Mucosa of descending colon (tissue), 3 donors: Measurements from ENCODE around the gene GNAS-AS1. TPM values are rescaled to one million over a fixed set of nuclear protein-coding genes. Genes with fewer than 3 reads are reported as not detected.

Source experiments
- ATAC-seq: fragments of 200-7000 bp; cut with Tn5 transposase; one replicate; pipeline ENCODE4 v1.9.1; 2020; ENCODE audit warnings: mild to moderate bottlenecking, moderate library complexity
- DNase-seq, 3 donors: peaks; one replicate each; pipeline ENCODE4 v3.0.0-alpha.2; 2020
- H3K36me3 ChIP-seq: fragments of 200-600 bp; one replicate; pipeline ENCODE4 v1.8.0; 2021; ENCODE audit warnings: low read depth, mild to moderate bottlenecking
- H3K4me1 ChIP-seq: fragments of 200-600 bp; one replicate; pipeline ENCODE4 v1.8.0; 2021; ENCODE audit warnings: low read depth, mild to moderate bottlenecking
- H3K4me3 ChIP-seq: fragments of 200-600 bp; one replicate; pipeline ENCODE4 v1.8.0; 2021; ENCODE audit warnings: mild to moderate bottlenecking
- H3K9me3 ChIP-seq: fragments of 200-600 bp; one replicate; pipeline ENCODE4 v1.8.0; 2021; ENCODE audit warnings: mild to moderate bottlenecking
- intact Hi-C, 2 donors: fragments of 100-400 bp; cut with DNase I in 1 of 2; cut with micrococcal nuclease in 1 of 2; formaldehyde crosslinking; loops; one replicate each; pipeline versions ENCODE4 v1.11.0 to v1.11.1; 2022; cut with DNase I, micrococcal nuclease
- total RNA-seq, 3 donors: library from RNA; stranded (reverse); fragmentation: NEBNext Ultra II Directional in 2 of 3; extraction: Animal tissue kit (Norgen Biotek cat#: 25700) in 2 of 3; gene quantifications; one replicate each; pipeline versions ENCODE4 v1.2.1 to v1.2.4, GENCODE V29; 2021 to 2023
- TF ChIP-seq, protein P1 (sequence below): fragments of 200-600 bp; IDR thresholded peaks from one replicate; pipeline ENCODE4 v1.8.0; 2022; ENCODE audit warnings: antibody characterized with exemption, mild to moderate bottlenecking
- donor health status: DM: no; HTN: no; CAD: no; lungs with moderate emphysema.
- donor health status: DM: no; HTN: no; CAD: no.
- donor health status: DM: no; HTN: yes; CAD: no.

The GNAS-AS1 gene
- total RNA-seq, 3 donors from 2014 or later: 0.54 to 1.4 (median 1.0) TPM

GRCh38 chr20:58841539-58842264 lies 9.0 kb downstream of the GNAS-AS1 start:
- no peak overlapping the region for H3K4me3 ChIP-seq
- DNase-seq: no peak
- no peaks in the 10 kb centered on the region for H3K36me3 ChIP-seq
- no peak for ATAC-seq
- TF ChIP-seq, protein P1, sequence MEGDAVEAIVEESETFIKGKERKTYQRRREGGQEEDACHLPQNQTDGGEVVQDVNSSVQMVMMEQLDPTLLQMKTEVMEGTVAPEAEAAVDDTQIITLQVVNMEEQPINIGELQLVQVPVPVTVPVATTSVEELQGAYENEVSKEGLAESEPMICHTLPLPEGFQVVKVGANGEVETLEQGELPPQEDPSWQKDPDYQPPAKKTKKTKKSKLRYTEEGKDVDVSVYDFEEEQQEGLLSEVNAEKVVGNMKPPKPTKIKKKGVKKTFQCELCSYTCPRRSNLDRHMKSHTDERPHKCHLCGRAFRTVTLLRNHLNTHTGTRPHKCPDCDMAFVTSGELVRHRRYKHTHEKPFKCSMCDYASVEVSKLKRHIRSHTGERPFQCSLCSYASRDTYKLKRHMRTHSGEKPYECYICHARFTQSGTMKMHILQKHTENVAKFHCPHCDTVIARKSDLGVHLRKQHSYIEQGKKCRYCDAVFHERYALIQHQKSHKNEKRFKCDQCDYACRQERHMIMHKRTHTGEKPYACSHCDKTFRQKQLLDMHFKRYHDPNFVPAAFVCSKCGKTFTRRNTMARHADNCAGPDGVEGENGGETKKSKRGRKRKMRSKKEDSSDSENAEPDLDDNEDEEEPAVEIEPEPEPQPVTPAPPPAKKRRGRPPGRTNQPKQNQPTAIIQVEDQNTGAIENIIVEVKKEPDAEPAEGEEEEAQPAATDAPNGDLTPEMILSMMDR: no peak
- no peaks in the 10 kb centered on the region for H3K9me3 ChIP-seq
- no peaks in the 10 kb centered on the region for H3K4me1 ChIP-seq
- intact Hi-C loops: no loop called here

DNA sequence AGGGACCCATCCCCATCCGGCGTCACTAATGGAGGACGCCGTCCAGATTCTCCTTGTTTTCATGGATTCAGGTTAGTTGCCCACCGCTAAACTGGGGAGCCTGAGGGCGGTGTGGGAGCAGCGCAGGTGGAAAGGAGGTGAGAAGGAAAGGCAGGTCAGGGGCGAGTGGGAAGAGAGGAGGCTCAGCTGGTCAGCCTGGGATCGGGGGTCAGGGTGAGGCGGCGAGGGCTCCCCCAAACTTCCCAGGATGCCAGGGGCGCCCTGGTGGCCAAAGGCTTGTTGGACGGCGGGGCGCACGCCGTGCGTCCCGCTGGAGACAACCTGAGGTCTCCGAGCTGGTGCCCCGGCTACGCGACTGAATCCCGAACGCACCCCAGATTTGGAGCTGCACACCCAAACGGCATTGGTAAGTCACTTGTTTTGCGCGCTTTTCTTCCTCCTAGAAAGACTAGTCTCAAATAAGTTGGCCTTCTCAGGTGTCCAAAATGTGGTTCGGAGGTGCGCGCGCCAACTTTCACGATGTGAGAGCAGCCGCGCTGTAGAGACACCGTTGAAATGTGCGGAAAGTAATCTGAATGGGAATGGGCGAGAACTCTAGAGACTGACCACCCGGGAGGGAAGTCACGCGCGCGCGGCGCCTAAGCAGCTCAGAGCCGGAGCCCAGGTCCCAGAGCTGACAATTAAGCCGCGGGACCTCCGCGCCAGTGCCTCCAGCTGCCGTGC lies 9.7 kb downstream of the GNAS-AS1 start:
- H3K4me3 ChIP-seq: no peak overlapping the region
- TF ChIP-seq, protein P1: no peak
- ATAC-seq (no peak), DNase-seq (no peak)
- intact Hi-C loops: no loop called here
- H3K4me1 ChIP-seq: no peaks in the 10 kb centered on the region
- no peaks in the 10 kb centered on the region for H3K9me3 ChIP-seq
- no peaks in the 10 kb centered on the region for H3K36me3 ChIP-seq

GRCh38 chr20:58839991-58840747 lies 10.5 kb downstream of the GNAS-AS1 start:
- no peaks in the 10 kb centered on the region for H3K36me3 ChIP-seq
- DNase-seq (no peak), ATAC-seq (no peak)
- intact Hi-C loops: no loop called here
- TF ChIP-seq, protein P1: no peak
- no peaks in the 10 kb centered on the region for H3K4me1 ChIP-seq
- no peak overlapping the region for H3K4me3 ChIP-seq
- no peaks in the 10 kb centered on the region for H3K9me3 ChIP-seq

GRCh38 chr20:58839474-58839874 lies 11.2 kb downstream of the GNAS-AS1 start:
- no peak for DNase-seq
- no peak for ATAC-seq
- Histone ChIP-seq H3K4me1 (no peaks in the 10 kb centered on the region), H3K36me3 (no peaks in the 10 kb centered on the region), H3K4me3 (no peak overlapping the region), H3K9me3 (no peaks in the 10 kb centered on the region)
- intact Hi-C loops: no loop called here
- TF ChIP-seq, protein P1: no peak

DNA sequence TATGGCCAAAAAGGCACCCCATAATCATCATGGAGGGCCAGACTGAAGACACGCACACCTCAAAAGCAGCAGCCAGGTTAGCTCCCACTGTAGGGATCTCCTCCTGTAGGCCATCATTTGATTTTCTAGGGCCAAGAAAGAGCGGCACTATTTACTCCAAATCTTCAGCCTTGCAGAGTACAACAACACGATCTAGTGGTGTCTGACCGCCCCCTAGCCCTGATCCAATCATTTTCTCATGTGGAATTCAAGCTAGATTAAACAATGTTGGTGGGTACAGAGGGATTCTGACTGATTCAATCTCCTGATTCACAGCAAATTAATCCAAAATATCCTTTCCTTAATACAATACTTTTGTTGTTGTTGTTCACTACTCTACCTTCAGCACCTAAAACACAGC lies 12.5 kb downstream of the GNAS-AS1 start:
- Histone ChIP-seq H3K4me3 (no peak overlapping the region), H3K9me3 (no peaks in the 10 kb centered on the region), H3K4me1 (no peaks in the 10 kb centered on the region), H3K36me3 (no peaks in the 10 kb centered on the region)
- TF ChIP-seq, protein P1: no peak
- ATAC-seq (no peak), DNase-seq (no peak)
- intact Hi-C loops: no loop called here
